Stimulated activated CD8-positive, alpha-beta memory T cell treated with anti-CD3 and anti-CD28 coated beads, Interleukin-15, amount 100 ng/mL, for 1 hour (primary cell): Measurements from ENCODE around the gene ERC1.

Source experiments
- DNase-seq: peaks from one replicate; pipeline ENCODE4 v3.0.0-alpha.2; 2020; ENCODE audit warnings: low read depth

ERC1 gene

DNA sequence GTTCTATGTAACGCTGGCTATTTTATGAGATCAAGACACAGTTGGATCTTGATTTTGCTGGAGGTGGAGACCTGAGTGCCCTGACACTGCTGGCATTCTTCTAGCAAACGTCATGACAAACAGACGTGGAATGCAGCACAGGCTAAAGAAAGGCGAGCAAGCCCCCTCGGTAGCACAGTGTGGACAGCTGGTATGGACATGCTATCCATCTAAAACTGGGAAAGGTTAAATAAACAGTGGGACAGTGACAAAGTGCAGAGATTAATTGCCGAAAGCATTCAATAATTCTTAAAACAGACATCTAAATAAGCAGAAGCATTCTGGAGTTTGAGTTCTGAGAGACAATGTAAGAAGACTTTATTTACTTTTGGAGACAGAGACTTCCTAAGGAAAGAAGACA is 366.1 kb downstream of the ERC1 start:
- DNase-seq: no peak

DNA sequence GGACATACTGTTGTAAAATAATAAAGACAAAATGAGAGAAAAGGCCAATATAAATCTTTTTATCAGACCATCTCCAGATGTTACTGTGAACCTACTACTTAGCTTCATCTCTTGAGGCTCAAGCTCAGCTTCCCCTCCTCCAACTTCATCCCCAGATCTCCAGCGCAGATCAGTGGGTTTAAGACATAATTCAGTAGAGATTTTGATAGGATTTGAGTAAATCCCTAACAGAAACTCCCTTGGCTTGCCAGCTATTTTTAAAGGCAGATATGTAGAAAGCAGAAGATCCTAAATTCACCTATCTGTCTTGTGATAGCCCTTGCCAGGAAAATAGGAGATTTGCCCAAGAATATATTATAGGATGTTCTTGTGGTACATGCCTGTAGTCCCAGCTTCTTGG is 366.7 kb downstream of the ERC1 start:
- no peak for DNase-seq

DNA sequence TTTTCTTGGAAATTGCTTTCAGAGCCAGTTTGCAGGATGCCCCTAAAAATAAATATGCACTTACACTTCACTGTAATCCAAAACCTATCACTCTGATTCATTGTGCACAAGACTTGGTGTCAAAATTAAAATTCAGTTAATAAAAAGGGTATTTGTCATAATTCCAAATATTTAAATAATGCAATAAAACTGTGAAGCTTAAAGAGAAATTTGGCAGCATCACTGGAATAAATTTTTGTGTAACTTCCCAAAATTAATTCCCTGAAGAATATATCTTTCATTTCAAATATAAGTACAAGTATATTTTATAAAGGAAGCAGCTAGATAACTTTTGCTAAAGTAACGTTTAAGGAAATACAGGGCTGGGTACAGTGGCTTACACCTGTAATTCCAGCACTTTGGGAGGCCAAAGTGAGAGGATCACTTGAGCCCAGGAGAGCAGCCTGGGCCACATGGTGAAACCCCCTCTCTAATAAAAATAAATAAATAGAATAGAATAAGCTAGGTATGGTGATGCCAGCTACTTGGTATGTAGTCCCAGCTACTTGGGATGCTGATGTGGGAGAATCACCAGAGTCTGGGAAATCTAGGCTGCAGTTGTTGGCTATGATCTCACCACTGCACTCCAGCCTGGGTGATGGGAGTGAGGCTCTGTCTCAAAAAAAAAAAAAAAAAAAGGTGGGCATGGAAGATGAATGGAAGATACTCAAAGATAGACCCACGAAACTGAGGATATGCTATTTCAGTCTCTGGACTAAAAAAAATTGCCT is 369.6 kb downstream of the ERC1 start:
- DNase-seq: no peak

DNA sequence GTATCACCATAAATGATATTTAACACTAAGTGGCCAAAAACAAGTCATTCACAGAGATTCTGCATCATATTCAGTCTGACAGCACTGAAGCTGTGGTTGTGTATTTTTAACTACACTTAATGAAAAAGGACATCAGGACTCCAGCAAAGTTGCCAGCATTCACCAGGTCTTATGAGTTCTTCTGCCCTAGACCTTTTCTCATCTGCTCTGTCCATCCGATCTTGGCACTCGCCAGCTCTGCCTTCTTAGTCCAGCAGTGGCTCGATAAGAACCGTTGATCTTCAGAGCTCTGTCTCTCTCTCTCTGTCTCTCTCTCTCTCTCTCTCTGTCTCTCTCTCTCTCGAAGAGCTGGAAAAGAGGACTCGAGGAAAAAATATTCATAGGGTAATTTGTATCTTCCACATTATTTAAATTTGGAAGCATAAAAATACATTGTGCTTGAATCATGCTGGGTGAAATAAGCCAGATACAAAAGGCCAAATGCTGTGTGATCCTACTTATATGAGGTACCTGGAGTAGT is 371.2 kb downstream of the ERC1 start:
- no peak for DNase-seq

DNA sequence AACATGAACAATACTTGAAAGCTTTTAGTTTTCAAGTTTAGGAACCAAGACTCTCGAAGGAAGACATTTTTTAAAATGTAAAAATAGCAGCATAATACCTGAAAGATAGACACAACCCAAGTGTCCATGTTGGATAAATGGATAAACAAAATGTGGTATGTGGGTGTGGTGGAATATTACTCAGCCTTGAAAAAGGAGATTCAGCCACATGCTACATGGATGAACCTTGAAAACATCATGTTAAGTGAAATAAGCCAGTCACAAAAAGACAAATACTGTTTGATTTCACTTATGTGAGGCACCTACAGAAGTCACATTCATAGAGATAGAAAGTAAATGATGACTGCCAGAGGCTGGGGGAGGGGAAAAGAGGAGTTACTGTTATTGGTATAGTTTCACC is 374.7 kb downstream of the ERC1 start:
- no peak for DNase-seq

DNA sequence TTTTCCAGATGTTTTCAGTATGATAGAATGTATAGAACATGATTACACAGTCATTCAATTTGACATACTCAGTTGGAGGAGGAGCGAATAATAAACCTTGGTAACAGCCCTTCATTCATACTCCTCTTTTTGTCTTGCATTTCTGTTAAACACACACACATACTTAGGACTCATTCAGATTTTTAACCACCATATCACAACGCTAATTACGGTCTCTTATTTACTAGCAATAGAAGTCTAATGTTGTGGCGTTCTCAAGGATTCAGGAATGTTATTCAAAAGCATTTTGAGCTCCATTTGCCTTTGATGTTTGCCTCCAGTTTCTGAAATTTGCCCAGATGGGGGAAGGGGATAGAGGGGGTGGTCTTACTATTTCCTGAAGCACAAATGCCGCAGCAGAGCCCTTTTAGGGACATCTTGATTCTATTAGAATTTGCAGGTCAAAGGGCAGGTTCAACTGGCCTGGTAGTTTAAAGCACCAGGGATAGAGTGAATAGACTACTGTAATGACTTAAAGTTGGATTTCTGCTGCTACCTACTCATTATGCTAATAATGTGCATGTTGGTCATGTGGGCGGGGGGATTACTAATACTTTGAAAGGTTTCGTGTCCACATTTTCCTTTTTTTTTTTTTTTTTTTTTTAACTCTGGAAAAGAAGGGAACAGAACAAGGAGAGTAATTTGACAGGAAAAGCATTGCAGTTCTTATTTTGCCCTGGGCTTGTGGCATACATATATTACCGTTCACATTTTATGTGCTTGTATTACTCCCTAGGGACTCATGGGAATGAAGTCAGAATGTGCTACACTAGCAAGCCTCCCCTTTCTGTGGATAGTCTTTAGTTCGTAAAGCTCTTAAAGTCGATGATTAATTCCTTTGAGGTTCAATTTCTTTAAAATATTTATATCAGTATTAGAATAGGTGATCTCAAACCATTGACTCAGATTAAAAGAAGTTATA is 376.6 kb downstream of the ERC1 start:
- DNase-seq: no peak

- DNase-seq: no peak
Measured at GRCh38 chr12:1369460-1369859, 378.4 kb downstream of the ERC1 start.

GRCh38 chr12:1369938-1370500 is 379.0 kb downstream of the ERC1 start:
- DNase-seq: no peak

DNA sequence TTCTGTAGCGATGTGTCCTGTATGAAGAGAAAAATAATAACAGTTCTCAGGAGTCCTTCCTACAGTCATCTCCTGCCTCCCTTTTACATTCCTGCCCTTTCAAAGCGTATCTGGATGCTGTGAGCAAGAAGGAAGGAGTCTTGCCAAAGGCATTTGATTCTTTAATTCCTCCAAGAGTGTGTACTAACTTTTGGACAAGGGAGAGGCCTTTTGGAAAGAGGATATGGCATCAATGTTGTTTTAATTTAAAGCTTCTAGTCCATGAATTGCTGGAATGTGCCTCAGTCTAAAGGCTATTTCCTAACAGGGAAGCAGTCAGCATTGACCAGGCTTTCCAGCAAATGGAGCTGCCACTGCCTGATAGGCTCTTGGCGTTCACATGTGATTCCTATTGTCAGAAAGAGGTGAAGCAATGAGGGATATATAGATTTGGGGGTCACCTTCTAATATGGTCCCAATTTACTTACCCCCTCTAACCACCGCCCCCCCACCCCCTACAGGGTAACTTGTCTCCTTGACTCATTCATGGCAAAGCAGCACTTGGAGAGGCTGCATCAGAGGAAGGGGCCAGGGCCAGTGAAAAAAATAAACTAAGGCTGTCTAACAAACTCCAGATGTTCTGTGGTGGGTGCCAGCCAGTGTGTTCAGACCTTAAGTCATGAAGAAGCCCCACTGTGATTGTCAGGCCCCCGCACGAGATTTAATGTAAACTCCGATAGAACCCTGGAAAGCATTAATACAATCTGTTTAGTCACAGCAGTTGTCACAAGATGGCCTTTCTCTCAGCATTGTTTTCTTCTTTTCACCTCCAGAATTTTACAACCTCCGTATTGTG is 383.1 kb downstream of the ERC1 start:
- no peak for DNase-seq

DNA sequence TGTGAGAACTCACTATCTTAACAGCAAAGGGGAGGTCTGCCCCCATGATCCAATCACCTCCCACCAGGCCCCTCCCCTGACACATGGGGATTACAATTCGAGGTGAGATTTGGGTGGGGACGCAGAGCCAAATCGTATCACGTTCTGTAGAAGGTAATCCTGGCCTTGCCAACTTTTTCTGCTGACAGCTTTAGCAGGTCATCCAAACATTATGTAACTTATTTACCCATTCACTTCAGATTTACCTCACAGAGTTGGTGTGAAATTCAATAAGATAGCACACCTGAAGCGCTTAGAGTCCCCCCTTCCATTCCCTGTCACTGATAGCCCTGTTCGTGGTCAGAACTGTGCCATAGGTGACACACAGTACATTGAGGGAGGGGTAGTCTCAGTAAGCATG is 384.3 kb downstream of the ERC1 start:
- DNase-seq: no peak

- DNase-seq: no peak
Measured at GRCh38 chr12:1377117-1377516, 386.1 kb downstream of the ERC1 start.

DNA sequence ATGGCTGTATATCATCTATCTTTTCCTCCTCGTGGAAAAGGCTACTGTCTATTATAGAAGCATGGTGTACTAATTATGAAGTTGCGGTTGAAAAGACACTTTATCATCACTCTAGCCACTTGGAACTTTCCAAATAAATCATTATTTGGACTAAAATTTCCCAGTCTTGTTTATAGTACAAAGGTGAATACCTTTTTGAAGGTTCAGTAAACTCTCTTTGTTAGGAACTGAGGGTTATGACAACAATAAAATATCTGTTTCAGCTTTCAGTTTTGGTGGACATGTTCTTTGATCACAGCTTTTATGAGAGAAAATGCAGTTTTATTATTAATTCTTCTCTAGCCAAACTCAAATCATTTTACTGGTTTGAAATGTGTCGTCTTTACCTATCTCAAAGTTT is 386.7 kb downstream of the ERC1 start:
- no peak for DNase-seq

GRCh38 chr12:1380171-1380851 is 389.3 kb downstream of the ERC1 start:
- DNase-seq: no peak

DNA sequence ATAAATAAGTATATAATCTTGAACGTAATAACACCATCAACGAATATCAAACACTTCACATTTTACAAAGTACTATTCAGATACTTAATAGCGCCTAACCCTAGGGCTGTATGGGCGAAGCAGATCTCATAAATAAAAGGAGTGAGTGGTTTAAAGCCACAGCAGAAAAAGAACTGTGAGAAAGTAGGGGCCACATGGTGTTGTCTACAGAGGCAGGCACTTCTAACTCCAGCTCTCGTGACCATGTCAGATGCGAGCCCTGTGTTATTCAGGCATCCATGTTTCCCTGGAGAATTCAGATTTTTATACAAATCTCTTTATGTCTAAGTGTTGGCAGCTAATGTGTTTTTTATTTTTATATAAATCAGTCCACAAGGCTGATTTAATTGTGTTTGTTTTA is 391.1 kb downstream of the ERC1 start:
- no peak for DNase-seq

DNA sequence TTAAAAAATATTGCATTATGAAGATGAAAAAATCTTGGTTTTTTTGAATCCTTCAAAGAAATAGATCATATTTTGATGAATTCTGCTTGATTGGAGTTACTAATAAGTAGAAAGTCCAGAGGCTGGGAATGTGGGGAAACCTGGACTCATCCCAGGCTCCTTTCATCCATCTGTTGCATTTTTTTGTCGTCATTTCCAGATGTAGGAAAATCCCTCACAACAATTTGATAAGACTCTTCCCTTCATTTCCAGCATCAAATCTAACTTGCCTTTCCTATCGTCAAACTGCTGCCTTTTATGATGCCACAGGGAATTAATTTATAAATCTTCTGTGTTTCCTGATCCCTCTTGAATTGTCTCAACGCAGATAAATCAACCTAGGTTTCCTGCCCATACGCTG is 391.8 kb downstream of the ERC1 start:
- no peak for DNase-seq

- DNase-seq: no peak
Measured at GRCh38 chr12:1383758-1384157, 392.7 kb downstream of the ERC1 start.

GRCh38 chr12:1384910-1385309 is 393.9 kb downstream of the ERC1 start:
- DNase-seq: no peak

GRCh38 chr12:1391722-1392121 is 400.7 kb downstream of the ERC1 start:
- DNase-seq: no peak

- DNase-seq: no peak
Measured at GRCh38 chr12:1395421-1395955, 404.5 kb downstream of the ERC1 start.

DNA sequence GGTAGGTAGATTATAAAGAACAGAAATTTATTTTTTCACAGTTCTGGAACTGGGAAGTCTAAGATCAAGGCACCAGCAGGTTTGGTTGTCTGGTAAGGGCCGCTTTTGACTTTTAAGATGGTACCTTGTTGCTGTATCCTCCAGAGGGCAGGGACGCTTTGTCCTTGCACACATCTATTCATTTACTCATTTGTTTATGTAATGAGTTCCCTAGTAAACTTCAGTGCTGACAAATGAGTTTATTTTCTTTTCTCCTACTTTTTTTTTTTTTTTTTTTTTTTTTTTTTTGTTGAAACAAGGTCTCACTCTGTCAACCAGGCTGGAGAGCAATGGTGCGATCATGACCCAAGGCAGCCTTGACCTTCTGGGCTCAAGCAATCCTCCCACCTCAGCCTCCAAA is 407.6 kb downstream of the ERC1 start:
- no peak for DNase-seq

DNA sequence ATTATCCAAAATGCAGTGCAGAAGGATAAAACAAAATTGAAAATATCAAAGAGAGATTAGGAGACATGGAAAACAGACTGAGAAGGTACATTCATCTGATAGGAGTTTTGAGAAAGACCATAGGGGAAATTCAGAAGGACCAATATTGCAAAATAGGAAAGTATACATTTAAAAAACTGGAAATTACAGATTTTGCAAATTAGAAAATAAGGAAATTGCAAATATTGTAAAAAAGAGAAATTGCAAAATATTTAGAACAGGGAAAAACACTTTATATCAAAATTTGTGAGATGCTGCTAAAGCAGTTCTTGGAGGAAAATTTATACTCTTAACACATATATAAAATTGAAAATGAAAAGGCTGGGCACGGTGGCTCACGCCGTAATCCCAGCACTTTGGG is 410.9 kb downstream of the ERC1 start:
- DNase-seq: no peak
